Sigmoid colon (tissue), 7 donors: ENCODE results near the gene FKBP10. TPM values are rescaled to one million over a fixed set of nuclear protein-coding genes. Genes with fewer than 3 reads are reported as not detected.
"Not testable (repeated sequence)": the region's sequence is repeated elsewhere in the genome, so short reads cannot be mapped to it uniquely, and the experiment has no call there.

ENCODE experiments used
- DNase-seq: peaks from one replicate; pipeline ENCODE4 v3.0.0-alpha.2; 2019
- H3K27ac ChIP-seq, 4 donors: fragments of 200-600 bp; sonication (generic); one replicate each; pipeline ENCODE4 v1.5.1; 2016 to 2019; ENCODE audit warnings: mild to moderate bottlenecking in 1 of 4
- H3K27me3 ChIP-seq, 3 donors: fragments of 200-600 bp; sonication (generic); one replicate each; pipeline ENCODE4 v1.5.1; 2019; ENCODE audit warnings: mild to moderate bottlenecking in 1 of 3
- H3K36me3 ChIP-seq, 4 donors: fragments of 200-600 bp; sonication (generic); one replicate each; pipeline ENCODE4 v1.5.1; 2016 to 2019
- H3K4me1 ChIP-seq, 4 donors: fragments of 200-600 bp; sonication (generic); one replicate each; pipeline ENCODE4 v1.5.1; 2017 to 2019
- H3K4me3 ChIP-seq, 4 donors: fragments of 200-600 bp; sonication (generic); one replicate each; pipeline ENCODE4 v1.5.1; 2017 to 2019; ENCODE audit warnings: mild to moderate bottlenecking in 2 of 4, moderate library complexity in 1 of 4
- H3K9me3 ChIP-seq, 4 donors: fragments of 200-600 bp in 3 of 4; sonication (generic) in 3 of 4; one replicate each; pipeline versions ENCODE4 v1.5.1 to v1.6.1; 2013 to 2019
- CTCF ChIP-seq, 4 experiments: fragments of 450-650 bp in 3 of 4; fragments of 200-600 bp in 1 of 4; IDR thresholded peaks; one replicate each; pipeline ENCODE4 v1.5.1; 2016 to 2019; ENCODE audit warnings: antibody characterized with exemption in 4 of 4, mild to moderate bottlenecking in 3 of 4, moderate library complexity in 2 of 4
- EP300 ChIP-seq, 4 donors: sonication (generic); formaldehyde crosslinking; IDR thresholded peaks; one replicate each; pipeline ENCODE4 v1.6.1; 2017; ENCODE audit warnings: antibody characterized with exemption in 4 of 4
- POLR2A ChIP-seq, 2 donors: fragments of 450-650 bp; IDR thresholded peaks; one replicate each; pipeline ENCODE4 v1.6.1; 2016; ENCODE audit warnings: antibody characterized with exemption in 2 of 2, mild to moderate bottlenecking in 2 of 2, moderate library complexity in 2 of 2
- POLR2AphosphoS5 ChIP-seq, 4 donors: sonication (generic); formaldehyde crosslinking; IDR thresholded peaks; one replicate each; pipeline ENCODE4 v1.6.1; 2017; ENCODE audit warnings: antibody characterized with exemption in 4 of 4
- WGBS, 2 donors: extraction: QIAGEN DNeasy Blood & Tissue Kit; methylation state at CpG; one replicate each; pipeline ENCODE4 v1.1.7; 2013; 5-methylcytosine and 5-hydroxymethylcytosine counted together
- intact Hi-C: fragments of 100-400 bp; cut with DNase I; formaldehyde crosslinking; loops from one replicate; pipeline ENCODE4 v1.15.1; 2023
- polyA plus RNA-seq, 3 donors: library from polyadenylated mRNA; stranded (reverse); fragments of 200-250 nt; gene quantifications; one replicate each; pipeline ENCODE4 v1.2.3, GENCODE V29; 2013
- total RNA-seq, 4 donors: library from RNA; depleted of rRNA; stranded (reverse); fragments of >200 nt; gene quantifications; one replicate each; pipeline ENCODE4 v1.1.0, GENCODE V29; 2016
- donor health status: healthy with polysubstance abuse.
- donor health status: Bipolar disorder and iron deficiency.
- donor health status: healthy.

The FKBP10 gene
- total and polyA plus RNA-seq, 7 donors: 5.5 to 71.2 (median 34.2) TPM

- WGBS, 2 donors: 22 to 67% methylated on average over 12 of the region's 12 CpGs
- Histone ChIP-seq H3K27me3 (no peaks in the 10 kb centered on the region), H3K4me1 (peaks cover 0 to 58% (median 49%) of the 10 kb centered on the region in 4 donors), H3K36me3 (peaks cover 0 to 9% (median 0%) of the 10 kb centered on the region in 4 donors), H3K9me3 (no peaks in the 10 kb centered on the region), H3K27ac (peak overlapping the region; percentile 20 to 45 (median 39)), H3K4me3 (no peak overlapping the region)
- intact Hi-C loops: no loop called here
- TF ChIP-seq POLR2AphosphoS5 (IDR thresholded peaks at IDR 0.05) (no peak), POLR2A (IDR thresholded peaks at IDR 0.05) (peak in 1 of 2 donors; percentile 41), CTCF (IDR thresholded peaks at IDR 0.05) (no peak), EP300 (IDR thresholded peaks at IDR 0.05) (no peak)
- DNase-seq: no peak
Measured at GRCh38 chr17:41775394-41776226, 37.2 kb upstream of the FKBP10 start.

- WGBS, 2 donors: 74 to 90% methylated on average over 14 of the region's 14 CpGs
- Histone ChIP-seq H3K27ac (peak overlapping the region; percentile 20 to 74 (median 69)), H3K4me1 (peaks cover 0 to 58% (median 49%) of the 10 kb centered on the region in 4 donors)
- intact Hi-C loops, H3K4me3 ChIP-seq, DNase-seq, H3K9me3 ChIP-seq, H3K36me3 ChIP-seq, H3K27me3 ChIP-seq: not testable (repeated sequence)
Measured at GRCh38 chr17:41776262-41776900, 36.4 kb upstream of the FKBP10 start.

GRCh38 chr17:41777157-41777573 lies 35.6 kb upstream of the FKBP10 start:
- 15 to 48% methylated on average over 4 of the region's 4 CpGs for WGBS, 2 donors
- intact Hi-C loops: no loop called here
- TF ChIP-seq CTCF (IDR thresholded peaks at IDR 0.05) (peak in 1 of 4 experiments; percentile 20), POLR2AphosphoS5 (IDR thresholded peaks at IDR 0.05) (no peak)
- no peaks in the 10 kb centered on the region for H3K9me3 ChIP-seq
- H3K36me3 ChIP-seq: no peaks in the 10 kb centered on the region
- H3K27me3 ChIP-seq: no peaks in the 10 kb centered on the region
- DNase-seq: peak; percentile 72
- no peak overlapping the region for H3K4me3 ChIP-seq
- peaks cover 0 to 58% (median 50%) of the 10 kb centered on the region in 4 donors for H3K4me1 ChIP-seq
- H3K27ac ChIP-seq: peak overlapping the region; percentile 67 to 74 (median 71)

- intact Hi-C loops: no loop called here
- 5 to 31% methylated on average over 12 of the region's 12 CpGs for WGBS, 2 donors
- Histone ChIP-seq H3K27ac (peak overlapping the region; percentile 67 to 74 (median 71)), H3K4me1 (peaks cover 0 to 55% (median 51%) of the 10 kb centered on the region in 4 donors), H3K36me3 (no peaks in the 10 kb centered on the region), H3K27me3 (peaks cover 0 to 2% (median 0%) of the 10 kb centered on the region in 3 donors), H3K9me3 (no peaks in the 10 kb centered on the region), H3K4me3 (no peak overlapping the region)
- peak; percentile 87 for DNase-seq
- TF ChIP-seq POLR2A (IDR thresholded peaks at IDR 0.05) (no peak), EP300 (IDR thresholded peaks at IDR 0.05) (peak in 1 of 4 donors; percentile 20), POLR2AphosphoS5 (IDR thresholded peaks at IDR 0.05) (peak in 2 of 4 donors; percentile 42 to 44)
Measured at GRCh38 chr17:41777574-41778188, 35.1 kb upstream of the FKBP10 start.

GRCh38 chr17:41779954-41780353 lies 32.9 kb upstream of the FKBP10 start:
- no peaks in the 10 kb centered on the region for H3K9me3 ChIP-seq
- TF ChIP-seq POLR2AphosphoS5 (IDR thresholded peaks at IDR 0.05): no peak
- no peak for TF ChIP-seq EP300 (IDR thresholded peaks at IDR 0.05)
- no peak for TF ChIP-seq POLR2A (IDR thresholded peaks at IDR 0.05)
- no peak for TF ChIP-seq CTCF (IDR thresholded peaks at IDR 0.05)

More at GRCh38 chr17:41779954-41780353, 32.9 kb upstream of the FKBP10 start:
- peaks cover 0 to 49% (median 39%) of the 10 kb centered on the region in 4 donors for H3K4me1 ChIP-seq
- H3K27me3 ChIP-seq: peaks cover 0 to 19% (median 2%) of the 10 kb centered on the region in 3 donors
- no peak overlapping the region for H3K27ac ChIP-seq
- no peaks in the 10 kb centered on the region for H3K36me3 ChIP-seq
- intact Hi-C loops: no loop called here
- H3K4me3 ChIP-seq: no peak overlapping the region
- DNase-seq: no peak
- WGBS, 2 donors: 91 to 98% methylated on average over 1 of the region's 1 CpG
